Stomach (tissue), 9 donors: ENCODE results near the gene CPLANE2. TPM values are rescaled to one million over a fixed set of nuclear protein-coding genes. Genes with fewer than 3 reads are reported as not detected.
A peak's percentile ranks its signal among the peaks of the same experiment; 100 is the strongest.

ENCODE experiments used
- DNase-seq, 2 donors: peaks; one replicate each; pipeline versions ENCODE4 v3.0.0 to v3.0.0-alpha.2; 2013 to 2019
- H3K27ac ChIP-seq, 5 donors: fragments of 200-600 bp in 4 of 5; sonication (generic) in 4 of 5; one replicate each; pipeline ENCODE4 v1.5.1; 2013 to 2019; ENCODE audit warnings: mild to moderate bottlenecking in 1 of 5, moderate library complexity in 1 of 5
- H3K27me3 ChIP-seq, 3 donors: fragments of 200-600 bp; sonication (generic); one replicate each; pipeline ENCODE4 v1.5.1; 2017 to 2019; ENCODE audit warnings: mixed run types in 1 of 3
- H3K36me3 ChIP-seq, 4 donors: fragments of 200-600 bp; sonication (generic); 1 replicate in 3 of 4; 2 replicates in 1 of 4; pipeline ENCODE4 v1.5.1; 2016 to 2019
- H3K4me1 ChIP-seq, 4 donors: fragments of 200-600 bp; sonication (generic); one replicate each; pipeline ENCODE4 v1.5.1; 2016 to 2019
- H3K4me3 ChIP-seq, 4 donors: fragments of 200-600 bp; sonication (generic) in 3 of 4; one replicate each; pipeline ENCODE4 v1.5.1; 2016 to 2019; ENCODE audit warnings: mild to moderate bottlenecking in 1 of 4
- H3K9me3 ChIP-seq, 4 donors: fragments of 200-600 bp; sonication (generic); one replicate each; pipeline ENCODE4 v1.5.1; 2016 to 2019
- CTCF ChIP-seq, 7 experiments: fragments of 450-650 bp in 4 of 7; fragments of 200-600 bp in 3 of 7; sonication (generic) in 3 of 7; IDR thresholded peaks; one replicate each; pipeline ENCODE4 v1.5.1; 2016 to 2019; ENCODE audit warnings: antibody characterized with exemption in 7 of 7, control low read depth in 2 of 7, mild to moderate bottlenecking in 1 of 7
- EP300 ChIP-seq: sonication (generic); formaldehyde crosslinking; IDR thresholded peaks from one replicate; pipeline ENCODE4 v1.6.1; 2017; ENCODE audit warnings: antibody characterized with exemption
- POLR2A ChIP-seq, 4 donors: fragments of 450-650 bp; IDR thresholded peaks; one replicate each; pipeline ENCODE4 v1.6.1; 2016; ENCODE audit warnings: antibody characterized with exemption in 4 of 4, control low read depth in 2 of 4, mild to moderate bottlenecking in 1 of 4, moderate library complexity in 1 of 4
- POLR2AphosphoS5 ChIP-seq, 3 donors: sonication (generic); formaldehyde crosslinking; IDR thresholded peaks; one replicate each; pipeline ENCODE4 v1.6.1; 2016; ENCODE audit warnings: antibody characterized with exemption in 3 of 3
- WGBS, 5 donors: extraction: QIAGEN DNeasy Blood & Tissue Kit in 3 of 5; methylation state at CpG; one replicate each; pipeline versions ENCODE4 v1.1.5 to v1.1.7; 2013 to 2018; 5-methylcytosine and 5-hydroxymethylcytosine counted together
- intact Hi-C: fragments of 100-400 bp; cut with DNase I; formaldehyde crosslinking; loops from one replicate; pipeline ENCODE4 v1.15.1; 2023; ENCODE audit warnings: low total_unique reads
- polyA plus RNA-seq, 3 donors: library from polyadenylated mRNA; stranded (reverse); fragments of 200-250 nt; gene quantifications; one replicate each; pipeline ENCODE4 v1.2.3, GENCODE V29; 2013
- total RNA-seq, 5 donors: library from RNA; depleted of rRNA; stranded (reverse); fragments of >200 nt; gene quantifications; one replicate each; pipeline versions ENCODE4 v1.1.0 to v1.2.3, GENCODE V29; 2014 to 2016
- donor health status: healthy with polysubstance abuse.
- donor health status: Bipolar disorder and iron deficiency.
- donor health status: healthy.

Gene CPLANE2
- total and polyA plus RNA-seq, 8 donors = 0.45 to 18.8 (median 2.3) TPM; not detected in 1

- Histone ChIP-seq H3K27me3 (no peaks in the 10 kb centered on the region), H3K4me3 (no peak overlapping the region), H3K9me3 (no peaks in the 10 kb centered on the region), H3K27ac (no peak overlapping the region), H3K4me1 (peaks cover 0 to 18% (median 5%) of the 10 kb centered on the region in 4 donors), H3K36me3 (peaks cover 22 to 52% (median 50%) of the 10 kb centered on the region in 4 donors)
- intact Hi-C loops = loop anchor here (10.0 kb wide), 1 partner anchor 88 kb away; no protein-coding TSS in a partner anchor
- 82 to 91% (median 89%) methylated on average over 4 of the region's 4 CpGs for WGBS, 5 donors
- no peak for DNase-seq
- TF ChIP-seq POLR2A (IDR thresholded peaks at IDR 0.05) = no peak
- TF ChIP-seq EP300 = no peak
- no peak for TF ChIP-seq CTCF (IDR thresholded peaks at IDR 0.05)
- no peak for TF ChIP-seq POLR2AphosphoS5 (IDR thresholded peaks at IDR 0.05)
Measured at GRCh38 chr1:16256478-16256877, 19.5 kb upstream of the CPLANE2 start.

GRCh38 chr1:16254263-16254928 is 17.4 kb upstream of the CPLANE2 start:
- no peak for DNase-seq
- no peak for TF ChIP-seq POLR2AphosphoS5 (IDR thresholded peaks at IDR 0.05)
- no peak for TF ChIP-seq CTCF (IDR thresholded peaks at IDR 0.05)
- no peak for TF ChIP-seq EP300
- Histone ChIP-seq H3K4me1 (peaks cover 18 to 30% (median 24%) of the 10 kb centered on the region in 4 donors), H3K27me3 (no peaks in the 10 kb centered on the region), H3K36me3 (peaks cover 29 to 61% (median 59%) of the 10 kb centered on the region in 4 donors), H3K4me3 (no peak overlapping the region), H3K27ac (peak overlapping the region in 1 of 5 donors; percentile 39), H3K9me3 (no peaks in the 10 kb centered on the region)
- intact Hi-C loops = loop anchor here (10.0 kb wide), 1 partner anchor 90 kb away; no protein-coding TSS in a partner anchor
- WGBS, 5 donors = 72 to 84% (median 77%) methylated on average over 4 of the region's 4 CpGs

GRCh38 chr1:16253332-16253922 is 16.4 kb upstream of the CPLANE2 start:
- intact Hi-C loops = loop anchor here (10.0 kb wide), 1 partner anchor 91 kb away; no protein-coding TSS in a partner anchor
- peak overlapping the region in 1 of 5 donors; percentile 39 for H3K27ac ChIP-seq
- TF ChIP-seq POLR2AphosphoS5 (IDR thresholded peaks at IDR 0.05) (no peak), POLR2A (IDR thresholded peaks at IDR 0.05) (no peak), EP300 (no peak), CTCF (IDR thresholded peaks at IDR 0.05) (no peak)
- no peak overlapping the region for H3K4me3 ChIP-seq
- H3K36me3 ChIP-seq = peaks cover 29 to 61% (median 59%) of the 10 kb centered on the region in 4 donors
- H3K27me3 ChIP-seq = no peaks in the 10 kb centered on the region
- peaks cover 27 to 40% (median 34%) of the 10 kb centered on the region in 4 donors for H3K4me1 ChIP-seq
- peak in 1 of 2 donors; percentile 11 for DNase-seq
- 70 to 83% (median 76%) methylated on average over 5 of the region's 5 CpGs for WGBS, 5 donors
- H3K9me3 ChIP-seq = no peaks in the 10 kb centered on the region

GRCh38 chr1:16252912-16253311 is 15.9 kb upstream of the CPLANE2 start:
- intact Hi-C loops = loop anchor here (10.0 kb wide), 1 partner anchor 92 kb away; no protein-coding TSS in a partner anchor
- WGBS, 5 donors = 89 to 98% (median 95%) methylated on average over 2 of the region's 2 CpGs
- H3K4me3 ChIP-seq = no peak overlapping the region

More at GRCh38 chr1:16252912-16253311, 15.9 kb upstream of the CPLANE2 start:
- H3K9me3 ChIP-seq = no peaks in the 10 kb centered on the region
- H3K27me3 ChIP-seq = no peaks in the 10 kb centered on the region
- peaks cover 32 to 45% (median 39%) of the 10 kb centered on the region in 4 donors for H3K4me1 ChIP-seq
- TF ChIP-seq CTCF (IDR thresholded peaks at IDR 0.05) = no peak
- no peak for TF ChIP-seq EP300
- TF ChIP-seq POLR2AphosphoS5 (IDR thresholded peaks at IDR 0.05) = no peak
- TF ChIP-seq POLR2A (IDR thresholded peaks at IDR 0.05) = no peak
- H3K36me3 ChIP-seq = peaks cover 29 to 61% (median 59%) of the 10 kb centered on the region in 4 donors
- no peak overlapping the region for H3K27ac ChIP-seq
- no peak for DNase-seq
